H9 (cell line): Measurements from ENCODE around the gene FHL3. TPM values are rescaled to one million over a fixed set of nuclear protein-coding genes. Genes with fewer than 3 reads are reported as not detected.

Experiments
- DNase-seq: peaks from one replicate; pipeline ENCODE4 v3.0.0-alpha.2; 2017
- H2AFZ ChIP-seq: one replicate; pipeline ENCODE4 v1.6.1; 2013; ENCODE audit warnings: mild to moderate bottlenecking, low read length, control low read depth, moderate library complexity
- H2AK5ac ChIP-seq: 2 replicates; pipeline ENCODE4 v1.6.1; 2013; ENCODE audit warnings: low read length, control low read depth, mixed read lengths; ENCODE audit not compliant: insufficient read length
- H2BK120ac ChIP-seq: one replicate; pipeline ENCODE4 v1.6.1; 2013; ENCODE audit warnings: low read depth, mild to moderate bottlenecking, low read length, control low read depth, inconsistent platforms; ENCODE audit not compliant: poor library complexity, severe bottlenecking
- H2BK12ac ChIP-seq: 2 replicates; pipeline ENCODE4 v1.6.1; 2013; ENCODE audit warnings: low read length, control low read depth, mixed read lengths, low read depth; ENCODE audit not compliant: insufficient read length
- H2BK15ac ChIP-seq: 2 replicates; pipeline ENCODE4 v1.6.1; 2013; ENCODE audit warnings: low read depth, low read length, control low read depth
- H2BK20ac ChIP-seq: one replicate; pipeline ENCODE4 v1.6.1; 2013; ENCODE audit warnings: low read depth, mild to moderate bottlenecking, low read length, control low read depth, inconsistent platforms; ENCODE audit not compliant: poor library complexity, severe bottlenecking
- H2BK5ac ChIP-seq: 2 replicates; pipeline ENCODE4 v1.6.1; 2013; ENCODE audit warnings: low read length, control low read depth, mixed read lengths; ENCODE audit not compliant: insufficient read length
- H3K14ac ChIP-seq: 2 replicates; pipeline ENCODE4 v1.6.1; 2013; ENCODE audit warnings: low read length, control low read depth; ENCODE audit not compliant: insufficient read depth
- H3K18ac ChIP-seq: 2 replicates; pipeline ENCODE4 v1.6.1; 2013; ENCODE audit warnings: low read depth, mild to moderate bottlenecking, mixed read lengths, low read length, control low read depth; ENCODE audit not compliant: insufficient read length
- H3K23ac ChIP-seq: 2 replicates; pipeline ENCODE4 v1.6.1; 2013; ENCODE audit warnings: low read length, control low read depth, mixed read lengths, low read depth; ENCODE audit not compliant: insufficient read length
- H3K23me2 ChIP-seq: 2 replicates; pipeline ENCODE4 v1.6.1; 2013; ENCODE audit warnings: low read depth, mild to moderate bottlenecking, mixed read lengths, low read length, control low read depth; ENCODE audit not compliant: insufficient read length, poor library complexity, severe bottlenecking
- H3K27ac ChIP-seq: 2 replicates; pipeline ENCODE4 v1.5.1; 2013; ENCODE audit warnings: low read length, control low read depth, mixed read lengths, low read depth; ENCODE audit not compliant: insufficient read length
- H3K27me3 ChIP-seq: 2 replicates; pipeline ENCODE4 v1.6.1; 2013; ENCODE audit warnings: low read length, control low read depth, inconsistent platforms; ENCODE audit not compliant: insufficient read depth
- H3K4ac ChIP-seq: 2 replicates; pipeline ENCODE4 v1.6.1; 2013; ENCODE audit warnings: low read depth, mild to moderate bottlenecking, control low read depth, inconsistent platforms, low read length, moderate library complexity
- H3K4me1 ChIP-seq: 2 replicates; pipeline ENCODE4 v1.6.1; 2013; ENCODE audit warnings: low read length, control low read depth, inconsistent platforms; ENCODE audit not compliant: insufficient read depth
- H3K4me2 ChIP-seq: 2 replicates; pipeline ENCODE4 v1.6.1; 2013; ENCODE audit warnings: low read length, control low read depth, mixed read lengths; ENCODE audit not compliant: insufficient read length, insufficient read depth
- H3K56ac ChIP-seq: 2 replicates; pipeline ENCODE4 v1.6.1; 2013; ENCODE audit warnings: low read depth, mild to moderate bottlenecking, mixed read lengths, low read length, control low read depth; ENCODE audit not compliant: insufficient read length
- H3K79me1 ChIP-seq: 2 replicates; pipeline ENCODE4 v1.6.1; 2013; ENCODE audit warnings: low read depth, mild to moderate bottlenecking, moderate library complexity, low read length, control low read depth, inconsistent platforms; ENCODE audit not compliant: insufficient read depth, poor library complexity, severe bottlenecking
- H3K79me2 ChIP-seq: 2 replicates; pipeline ENCODE4 v1.6.1; 2013; ENCODE audit warnings: low read length, control low read depth, inconsistent platforms; ENCODE audit not compliant: insufficient read depth
- H3K9ac ChIP-seq: 2 replicates; pipeline ENCODE4 v1.6.1; 2013; ENCODE audit warnings: low read length, control low read depth, mixed read lengths; ENCODE audit not compliant: insufficient read length; ENCODE audit errors: extremely low read depth
- H3K9me3 ChIP-seq: one replicate; pipeline ENCODE4 v1.6.1; 2013; ENCODE audit warnings: low read depth, low read length, inconsistent platforms; ENCODE audit not compliant: control insufficient read depth
- H3T11ph ChIP-seq: one replicate; pipeline ENCODE4 v1.6.1; 2013; ENCODE audit warnings: mild to moderate bottlenecking, low read length, control low read depth, inconsistent platforms
- H4K20me1 ChIP-seq: one replicate; pipeline ENCODE4 v1.6.1; 2013; ENCODE audit not compliant: control insufficient read depth, insufficient read length, insufficient read depth
- H4K5ac ChIP-seq: 2 replicates; pipeline ENCODE4 v1.6.1; 2013; ENCODE audit warnings: low read depth, mild to moderate bottlenecking, mixed read lengths, low read length, control low read depth; ENCODE audit not compliant: insufficient read length
- H4K8ac ChIP-seq: replicated peaks from 2 replicates; pipeline ENCODE4 v1.6.1; 2013; ENCODE audit warnings: low read length, control low read depth, mixed read lengths, low read depth; ENCODE audit not compliant: insufficient read length
- H4K91ac ChIP-seq: 2 replicates; pipeline ENCODE4 v1.6.1; 2013; ENCODE audit warnings: low read depth, mild to moderate bottlenecking, moderate library complexity, mixed read lengths, low read length, control low read depth; ENCODE audit not compliant: insufficient read length
- H3K27ac Mint-ChIP-seq, 3 experiments: 2 replicates in 2 of 3; 3 replicates in 1 of 3; pipeline ENCODE4 v1.8.0; 2020 to 2021; ENCODE audit warnings: mixed read lengths in 3 of 3, mild to moderate bottlenecking in 1 of 3, moderate library complexity in 1 of 3
- H3K27me3 Mint-ChIP-seq: 2 replicates; pipeline ENCODE4 v1.8.0; 2021; ENCODE audit warnings: low read depth, mild to moderate bottlenecking, moderate library complexity, mixed read lengths
- H3K36me3 Mint-ChIP-seq, 3 experiments: 2 replicates in 2 of 3; 3 replicates in 1 of 3; pipeline ENCODE4 v1.8.0; 2020 to 2021; ENCODE audit warnings: low read depth in 3 of 3, mixed read lengths in 3 of 3; ENCODE audit not compliant: insufficient read depth in 1 of 3
- H3K4me1 Mint-ChIP-seq, 2 experiments: 2 replicates each; pipeline ENCODE4 v1.8.0; 2020; ENCODE audit warnings: mixed read lengths in 2 of 2
- H3K4me3 Mint-ChIP-seq, 2 experiments: 2 replicates in 1 of 2; 3 replicates in 1 of 2; pipeline ENCODE4 v1.8.0; 2020 to 2021; ENCODE audit warnings: mild to moderate bottlenecking in 2 of 2, mixed read lengths in 2 of 2, moderate library complexity in 1 of 2
- H3K9me3 Mint-ChIP-seq, 2 experiments: 2 replicates in 1 of 2; 3 replicates in 1 of 2; pipeline ENCODE4 v1.8.0; 2020; ENCODE audit warnings: mild to moderate bottlenecking in 2 of 2, mixed read lengths in 2 of 2, moderate library complexity in 1 of 2
- CTCF ChIP-seq: fragments of 200-600 bp; sonication (generic); conservative IDR thresholded peaks from 3 replicates; pipeline ENCODE4 v1.8.0; 2021; ENCODE audit warnings: antibody characterized with exemption, mild to moderate bottlenecking
- WGBS: extraction: QIAGEN DNeasy Blood & Tissue Kit; methylation state at CpG from one replicate; pipeline ENCODE4 v1.1.7; 2013; ENCODE audit warnings: missing lambda C conversion rate, low lambda C conversion rate, mixed read lengths; ENCODE audit not compliant: insufficient read length; ENCODE audit errors: extremely low coverage; 5-methylcytosine and 5-hydroxymethylcytosine counted together
- total RNA-seq: library from RNA; stranded (reverse); gene quantifications from 2 replicates; pipeline ENCODE4 v1.2.1, GENCODE V29; 2021

The FHL3 gene
- total RNA-seq, 1 experiment from 2014 or later, result 32.8 TPM

GRCh38 chr1:37951041-37951782 is 54.1 kb downstream of the FHL3 start:
- peaks cover under 1 to 2% (median 2%) of the 10 kb centered on the region in 3 experiments; a peak in 6 of 7 replicates for H3K36me3 Mint-ChIP-seq
- H4K20me1 ChIP-seq, result no peaks in the 10 kb centered on the region
- no peak overlapping the region for H2AFZ ChIP-seq
- no peak overlapping the region for H3T11ph ChIP-seq
- H4K91ac ChIP-seq, result no peak overlapping the region
- H3K79me1 ChIP-seq, result no peaks in the 10 kb centered on the region
- no peaks in the 10 kb centered on the region for H3K79me2 ChIP-seq
- H3K4ac ChIP-seq, result no peak overlapping the region
- H3K9me3 ChIP-seq, result no peaks in the 10 kb centered on the region
- no CpG with 5 or more reads among the region's 11 CpGs for WGBS
- H3K9ac ChIP-seq, result no peak overlapping the region
- peaks cover 16 to 25% of the 10 kb centered on the region in 2 experiments for H3K4me1 Mint-ChIP-seq
- no peak overlapping the region for H2BK120ac ChIP-seq
- no peak overlapping the region for H2AK5ac ChIP-seq
- no peak overlapping the region for H3K56ac ChIP-seq
- H4K8ac ChIP-seq, result no peak overlapping the region
- no peak overlapping the region for H2BK12ac ChIP-seq
- TF ChIP-seq CTCF, result no peak
- H3K23me2 ChIP-seq, result peaks cover 3% of the 10 kb centered on the region
- no peak overlapping the region for H2BK15ac ChIP-seq
- no peak for DNase-seq
- H3K4me1 ChIP-seq, result no peaks in the 10 kb centered on the region
- no peak overlapping the region for H3K4me2 ChIP-seq
- H3K9me3 Mint-ChIP-seq, result no peaks in the 10 kb centered on the region
- no peak overlapping the region for H3K27ac ChIP-seq
- H3K27me3 Mint-ChIP-seq, result no peaks in the 10 kb centered on the region; the same call in 1 of the 2 replicates
- no peak overlapping the region for H3K23ac ChIP-seq
- H4K5ac ChIP-seq, result no peak overlapping the region
- no peak overlapping the region for H2BK5ac ChIP-seq
- no peaks in the 10 kb centered on the region for H3K27me3 ChIP-seq
- H3K4me3 Mint-ChIP-seq, result no peak overlapping the region; a peak in 1 of 5 replicates
- H3K27ac Mint-ChIP-seq, result peak overlapping the region in 2 of 3 experiments; percentile 12 to 23; a peak in 4 of 7 replicates
- H3K18ac ChIP-seq, result no peak overlapping the region
- H2BK20ac ChIP-seq, result no peak overlapping the region
- H3K14ac ChIP-seq, result no peak overlapping the region
